GM19193 (cell line): ENCODE data around the gene TTC23.

Experiments
- POLR2A ChIP-seq: IDR thresholded peaks from 4 replicates; pipeline ENCODE4 v1.6.1; 2011; ENCODE audit not compliant: insufficient read depth, insufficient read length; ENCODE audit errors: extremely low read depth

TTC23 gene

GRCh38 chr15:99228120-99228770, 21.1 kb downstream of the TTC23 start:
- TF ChIP-seq POLR2A = no peak

- TF ChIP-seq POLR2A = no peak
Observed at GRCh38 chr15:99226802-99227201, 22.6 kb downstream of the TTC23 start.

- no peak for TF ChIP-seq POLR2A
Observed at GRCh38 chr15:99224372-99225214, 24.8 kb downstream of the TTC23 start.

GRCh38 chr15:99213187-99213811, 36.1 kb downstream of the TTC23 start:
- no peak for TF ChIP-seq POLR2A

GRCh38 chr15:99212406-99212805, 37.0 kb downstream of the TTC23 start:
- TF ChIP-seq POLR2A = no peak

- TF ChIP-seq POLR2A = no peak
Observed at GRCh38 chr15:99211926-99212325, 37.5 kb downstream of the TTC23 start.

- no peak for TF ChIP-seq POLR2A
Observed at GRCh38 chr15:99210334-99210733, 39.0 kb downstream of the TTC23 start.

- no peak for TF ChIP-seq POLR2A
Observed at GRCh38 chr15:99209326-99209725, 40.1 kb downstream of the TTC23 start.

GRCh38 chr15:99207672-99208071, 41.7 kb downstream of the TTC23 start:
- no peak for TF ChIP-seq POLR2A

- no peak for TF ChIP-seq POLR2A
Observed at GRCh38 chr15:99202176-99202552, 47.2 kb downstream of the TTC23 start.

- no peak for TF ChIP-seq POLR2A
Observed at GRCh38 chr15:99201408-99202175, 47.8 kb downstream of the TTC23 start.

GRCh38 chr15:99197856-99198255, 51.5 kb downstream of the TTC23 start:
- no peak for TF ChIP-seq POLR2A

- no peak for TF ChIP-seq POLR2A
Observed at GRCh38 chr15:99187936-99188335, 61.4 kb downstream of the TTC23 start.

- no peak for TF ChIP-seq POLR2A
Observed at GRCh38 chr15:99185414-99186130, 63.8 kb downstream of the TTC23 start.
